ENCODE measurements around the gene CD300E.

GRCh38 chr17:74654742-74655141 lies 31.2 kb upstream of the CD300E start:
- TF ChIP-seq POLR2A (IDR thresholded peaks at IDR 0.05): no peak
- no peak for TF ChIP-seq CTCF (IDR thresholded peaks at IDR 0.05)
